ENCODE results near the gene MEIG1. TPM values are rescaled to one million over a fixed set of nuclear protein-coding genes. Genes with fewer than 3 reads are reported as not detected.
"Not testable (repeated sequence)": the region's sequence is repeated elsewhere in the genome, so short reads cannot be mapped to it uniquely, and the experiment has no call there.

MEIG1 gene
- total RNA-seq (2014; rRNA removed; shearing (Covaris generic)): not detected in 2 replicates

- peak; percentile 91 for DNase-seq (ENCODE audit: low read depth)
Observed at GRCh38 chr10:14959221-14960057, at the start of gene MEIG1. TSS of gene MEIG1 (plus strand) at chr10:14959388. CDS start at chr10:14966469, 7,081 bp downstream.

GRCh38 chr10:14910953-14911352 lies 48.2 kb upstream of the MEIG1 start:
- DNase-seq (ENCODE audit: low read depth): no peak

GRCh38 chr10:14911801-14912200 lies 47.4 kb upstream of the MEIG1 start:
- DNase-seq (ENCODE audit: low read depth): no peak

GRCh38 chr10:14916600-14916999 lies 42.6 kb upstream of the MEIG1 start:
- no peak for DNase-seq (ENCODE audit: low read depth)

GRCh38 chr10:14917827-14918226 lies 41.4 kb upstream of the MEIG1 start:
- DNase-seq (ENCODE audit: low read depth): no peak

GRCh38 chr10:14918964-14919363 lies 40.2 kb upstream of the MEIG1 start:
- DNase-seq (ENCODE audit: low read depth): no peak

GRCh38 chr10:14924013-14924412 lies 35.2 kb upstream of the MEIG1 start:
- DNase-seq (ENCODE audit: low read depth): no peak

GRCh38 chr10:14925268-14925667 lies 33.9 kb upstream of the MEIG1 start:
- DNase-seq (ENCODE audit: low read depth): no peak

- no peak for DNase-seq (ENCODE audit: low read depth)
Observed at GRCh38 chr10:14926061-14926470, 33.1 kb upstream of the MEIG1 start.

- no peak for DNase-seq (ENCODE audit: low read depth)
Observed at GRCh38 chr10:14926722-14927416, 32.3 kb upstream of the MEIG1 start.

- no peak for DNase-seq (ENCODE audit: low read depth)
Observed at GRCh38 chr10:14930610-14931009, 28.6 kb upstream of the MEIG1 start.

GRCh38 chr10:14936584-14936983 lies 22.6 kb upstream of the MEIG1 start:
- no peak for DNase-seq (ENCODE audit: low read depth)

- peak; percentile 23 for DNase-seq (ENCODE audit: low read depth)
Observed at GRCh38 chr10:14938971-14939370, 20.2 kb upstream of the MEIG1 start.

GRCh38 chr10:14942147-14942949 lies 16.8 kb upstream of the MEIG1 start:
- DNase-seq (ENCODE audit: low read depth): not testable (repeated sequence)

GRCh38 chr10:14942950-14943338 lies 16.2 kb upstream of the MEIG1 start:
- not testable (repeated sequence) for DNase-seq (ENCODE audit: low read depth)

- no peak for DNase-seq (ENCODE audit: low read depth)
Observed at GRCh38 chr10:14945108-14945507, 14.1 kb upstream of the MEIG1 start.

- DNase-seq (ENCODE audit: low read depth): no peak
Observed at GRCh38 chr10:14947268-14947667, 11.9 kb upstream of the MEIG1 start.

- DNase-seq (ENCODE audit: low read depth): no peak
Observed at GRCh38 chr10:14949291-14949690, 9.9 kb upstream of the MEIG1 start.

GRCh38 chr10:14952851-14953423 lies 6.3 kb upstream of the MEIG1 start:
- no peak for DNase-seq (ENCODE audit: low read depth)

- DNase-seq (ENCODE audit: low read depth): peak; percentile 58
Observed at GRCh38 chr10:14953424-14954000, 5.7 kb upstream of the MEIG1 start.

- DNase-seq (ENCODE audit: low read depth): peak; percentile 92
Observed at GRCh38 chr10:14954001-14954770, 5.0 kb upstream of the MEIG1 start, which contains the start of gene DCLRE1C. TSS of gene DCLRE1C (minus strand) at chr10:14954096. CDS start at chr10:14954010, 86 bp downstream.

Measured in Daoy (cell line).